ENCODE results near the gene KCNN1.

KCNN1 gene

GRCh38 chr19:18007917-18008673 is 41.2 kb downstream of the KCNN1 start, which contains the start of gene ARRDC2:
ARRDC2 (plus strand) TSS chr19:18008170; CDS start chr19:18008311, 141 bp downstream.
- Histone ChIP-seq H2AFZ (ENCODE audit: low read length) (no peak within 1 kb of the TSS), H3F3A (ENCODE audit: low read depth) (no peaks in the 10 kb centered on the region), H3K36me3 (ENCODE audit: insufficient read depth, low read length) (peaks cover 28% of the 10 kb centered on the region; the same call in 1 of the 2 replicates), H3K79me2 (ENCODE audit: insufficient read depth, low read length) (no peaks in the 10 kb centered on the region; the same call in 1 of the 2 replicates), H3K9me2 (replicated peaks; ENCODE audit: low read depth, low read length) (no peaks in the 10 kb centered on the region), H3K4me2 (ENCODE audit: low read depth, low read length, poor library complexity, severe bottlenecking) (peak within 1 kb of the TSS; percentile 92), H3K9me3 (ENCODE audit: insufficient read depth, low read depth, low read length) (no peaks in the 10 kb centered on the region), H3K4me3 (ENCODE audit: low read length, poor library complexity, severe bottlenecking) (peak within 1 kb of the TSS; percentile 69), H4K20me1 (ENCODE audit: insufficient read depth, low read length, poor library complexity, severe bottlenecking) (peaks cover 8% of the 10 kb centered on the region), H3K9ac (ENCODE audit: low read depth, low read length, poor library complexity, severe bottlenecking) (peak within 1 kb of the TSS; percentile 17), H3K4me1 (ENCODE audit: insufficient read depth, low read length, poor library complexity, severe bottlenecking) (peaks cover 8% of the 10 kb centered on the region), H3K27me3 (ENCODE audit: insufficient read depth, low read length, poor library complexity, severe bottlenecking) (no peaks in the 10 kb centered on the region)
- TF ChIP-seq EZH2phosphoT487 (IDR thresholded peaks at IDR 0.05; ENCODE audit: borderline replicate concordance) (no peak), CTCF (conservative IDR thresholded peaks at IDR 0.05; ENCODE audit: low read length) (no peak)

- Histone ChIP-seq H4K20me1 (ENCODE audit: insufficient read depth, low read length, poor library complexity, severe bottlenecking) (peaks cover 8% of the 10 kb centered on the region), H3K4me1 (ENCODE audit: insufficient read depth, low read length, poor library complexity, severe bottlenecking) (peaks cover 8% of the 10 kb centered on the region), H3K36me3 (ENCODE audit: insufficient read depth, low read length) (peaks cover 33% of the 10 kb centered on the region; the same call in 1 of the 2 replicates), H3K27me3 (ENCODE audit: insufficient read depth, low read length, poor library complexity, severe bottlenecking) (no peaks in the 10 kb centered on the region), H2AFZ (ENCODE audit: low read length) (no peak overlapping the region), H3K9me2 (replicated peaks; ENCODE audit: low read depth, low read length) (no peaks in the 10 kb centered on the region), H3K4me2 (ENCODE audit: low read depth, low read length, poor library complexity, severe bottlenecking) (peak overlapping the region; percentile 92), H3K79me2 (ENCODE audit: insufficient read depth, low read length) (no peaks in the 10 kb centered on the region; the same call in 1 of the 2 replicates), H3K9ac (ENCODE audit: low read depth, low read length, poor library complexity, severe bottlenecking) (no peak overlapping the region), H3K4me3 (ENCODE audit: low read length, poor library complexity, severe bottlenecking) (no peak overlapping the region), H3F3A (ENCODE audit: low read depth) (no peaks in the 10 kb centered on the region), H3K9me3 (ENCODE audit: insufficient read depth, low read depth, low read length) (no peaks in the 10 kb centered on the region)
- TF ChIP-seq EZH2phosphoT487 (IDR thresholded peaks at IDR 0.05; ENCODE audit: borderline replicate concordance) (no peak), CTCF (conservative IDR thresholded peaks at IDR 0.05; ENCODE audit: low read length) (no peak)
Observed at GRCh38 chr19:18008814-18009213, 41.9 kb downstream of the KCNN1 start.

- no peak overlapping the region for H3K4me2 ChIP-seq (ENCODE audit: low read depth, low read length, poor library complexity, severe bottlenecking)
- no peak overlapping the region for H3K4me3 ChIP-seq (ENCODE audit: low read length, poor library complexity, severe bottlenecking)
- TF ChIP-seq CTCF (conservative IDR thresholded peaks at IDR 0.05; ENCODE audit: low read length) (no peak), EZH2phosphoT487 (IDR thresholded peaks at IDR 0.05; ENCODE audit: borderline replicate concordance) (no peak)
Observed at GRCh38 chr19:18009412-18010066, 42.6 kb downstream of the KCNN1 start.

More at GRCh38 chr19:18009412-18010066, 42.6 kb downstream of the KCNN1 start:
- H2AFZ ChIP-seq (ENCODE audit: low read length) = no peak overlapping the region
- no peaks in the 10 kb centered on the region; the same call in 1 of the 2 replicates for H3K79me2 ChIP-seq (ENCODE audit: insufficient read depth, low read length)
- H3K9me3 ChIP-seq (ENCODE audit: insufficient read depth, low read depth, low read length) = no peaks in the 10 kb centered on the region
- peaks cover 8% of the 10 kb centered on the region for H3K4me1 ChIP-seq (ENCODE audit: insufficient read depth, low read length, poor library complexity, severe bottlenecking)
- no peaks in the 10 kb centered on the region for H3F3A ChIP-seq (ENCODE audit: low read depth)
- no peaks in the 10 kb centered on the region for H3K9me2 ChIP-seq (replicated peaks; ENCODE audit: low read depth, low read length)
- no peak overlapping the region for H3K9ac ChIP-seq (ENCODE audit: low read depth, low read length, poor library complexity, severe bottlenecking)
- H4K20me1 ChIP-seq (ENCODE audit: insufficient read depth, low read length, poor library complexity, severe bottlenecking) = peaks cover 8% of the 10 kb centered on the region
- H3K36me3 ChIP-seq (ENCODE audit: insufficient read depth, low read length) = peaks cover 33% of the 10 kb centered on the region; the same call in 1 of the 2 replicates
- H3K27me3 ChIP-seq (ENCODE audit: insufficient read depth, low read length, poor library complexity, severe bottlenecking) = no peaks in the 10 kb centered on the region

Measured in Loucy (cell line).